GM12874 (cell line): Measurements from ENCODE around the gene HEXIM1.
A peak's percentile ranks its signal among the peaks of the same experiment; 100 is the strongest.

Experiments
- TF ChIP-seq, protein P1 (sequence below): IDR thresholded peaks from 2 replicates; pipeline ENCODE4 v1.5.1; 2011; ENCODE audit warnings: low read depth, mild to moderate bottlenecking, control low read depth, low read length, moderate library complexity; ENCODE audit not compliant: insufficient read depth

The HEXIM1 gene

GRCh38 chr17:45128989-45129388, 19.3 kb upstream of the HEXIM1 start:
- TF ChIP-seq, protein P1, sequence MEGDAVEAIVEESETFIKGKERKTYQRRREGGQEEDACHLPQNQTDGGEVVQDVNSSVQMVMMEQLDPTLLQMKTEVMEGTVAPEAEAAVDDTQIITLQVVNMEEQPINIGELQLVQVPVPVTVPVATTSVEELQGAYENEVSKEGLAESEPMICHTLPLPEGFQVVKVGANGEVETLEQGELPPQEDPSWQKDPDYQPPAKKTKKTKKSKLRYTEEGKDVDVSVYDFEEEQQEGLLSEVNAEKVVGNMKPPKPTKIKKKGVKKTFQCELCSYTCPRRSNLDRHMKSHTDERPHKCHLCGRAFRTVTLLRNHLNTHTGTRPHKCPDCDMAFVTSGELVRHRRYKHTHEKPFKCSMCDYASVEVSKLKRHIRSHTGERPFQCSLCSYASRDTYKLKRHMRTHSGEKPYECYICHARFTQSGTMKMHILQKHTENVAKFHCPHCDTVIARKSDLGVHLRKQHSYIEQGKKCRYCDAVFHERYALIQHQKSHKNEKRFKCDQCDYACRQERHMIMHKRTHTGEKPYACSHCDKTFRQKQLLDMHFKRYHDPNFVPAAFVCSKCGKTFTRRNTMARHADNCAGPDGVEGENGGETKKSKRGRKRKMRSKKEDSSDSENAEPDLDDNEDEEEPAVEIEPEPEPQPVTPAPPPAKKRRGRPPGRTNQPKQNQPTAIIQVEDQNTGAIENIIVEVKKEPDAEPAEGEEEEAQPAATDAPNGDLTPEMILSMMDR: no peak

- TF ChIP-seq, protein P1: no peak
These were observed 18.8 kb upstream of the HEXIM1 start for GRCh38 chr17:45129426-45129939.

DNA sequence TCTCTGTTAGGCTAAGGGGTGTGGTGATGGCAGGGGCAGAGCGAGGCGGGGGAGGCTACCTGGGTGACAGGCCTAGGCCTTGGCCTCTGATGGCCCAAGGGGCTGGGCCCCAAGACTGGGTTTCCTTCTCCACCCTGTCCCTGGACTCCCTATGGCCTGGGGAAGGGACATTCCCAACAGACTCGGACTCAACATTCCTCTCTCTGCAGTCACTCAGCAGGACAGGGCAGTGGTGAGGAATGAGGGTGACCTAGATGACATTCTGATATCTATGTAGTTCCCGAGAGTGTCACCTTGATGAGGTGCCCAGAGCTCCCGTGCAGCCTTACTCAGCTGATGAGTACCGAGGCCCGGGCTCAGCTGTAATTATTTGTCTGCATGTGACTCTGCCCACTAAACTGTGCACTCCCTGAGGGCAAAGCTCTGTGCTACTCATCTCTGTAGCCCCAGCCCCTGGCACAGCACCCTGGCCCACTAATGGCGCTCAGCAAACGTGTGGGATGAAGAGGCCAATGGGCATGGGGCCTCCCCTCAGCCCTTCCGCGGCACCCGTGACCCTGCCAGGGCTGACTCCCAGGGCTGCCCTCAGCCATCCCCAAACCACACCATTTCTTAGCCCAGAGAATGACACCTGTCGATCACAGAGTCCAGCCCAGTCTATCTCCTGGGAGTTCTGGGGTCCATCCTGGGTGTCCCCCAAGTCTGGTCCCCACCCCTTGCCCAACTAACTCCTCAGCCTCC, 18.2 kb upstream of the HEXIM1 start:
- TF ChIP-seq, protein P1: no peak

DNA sequence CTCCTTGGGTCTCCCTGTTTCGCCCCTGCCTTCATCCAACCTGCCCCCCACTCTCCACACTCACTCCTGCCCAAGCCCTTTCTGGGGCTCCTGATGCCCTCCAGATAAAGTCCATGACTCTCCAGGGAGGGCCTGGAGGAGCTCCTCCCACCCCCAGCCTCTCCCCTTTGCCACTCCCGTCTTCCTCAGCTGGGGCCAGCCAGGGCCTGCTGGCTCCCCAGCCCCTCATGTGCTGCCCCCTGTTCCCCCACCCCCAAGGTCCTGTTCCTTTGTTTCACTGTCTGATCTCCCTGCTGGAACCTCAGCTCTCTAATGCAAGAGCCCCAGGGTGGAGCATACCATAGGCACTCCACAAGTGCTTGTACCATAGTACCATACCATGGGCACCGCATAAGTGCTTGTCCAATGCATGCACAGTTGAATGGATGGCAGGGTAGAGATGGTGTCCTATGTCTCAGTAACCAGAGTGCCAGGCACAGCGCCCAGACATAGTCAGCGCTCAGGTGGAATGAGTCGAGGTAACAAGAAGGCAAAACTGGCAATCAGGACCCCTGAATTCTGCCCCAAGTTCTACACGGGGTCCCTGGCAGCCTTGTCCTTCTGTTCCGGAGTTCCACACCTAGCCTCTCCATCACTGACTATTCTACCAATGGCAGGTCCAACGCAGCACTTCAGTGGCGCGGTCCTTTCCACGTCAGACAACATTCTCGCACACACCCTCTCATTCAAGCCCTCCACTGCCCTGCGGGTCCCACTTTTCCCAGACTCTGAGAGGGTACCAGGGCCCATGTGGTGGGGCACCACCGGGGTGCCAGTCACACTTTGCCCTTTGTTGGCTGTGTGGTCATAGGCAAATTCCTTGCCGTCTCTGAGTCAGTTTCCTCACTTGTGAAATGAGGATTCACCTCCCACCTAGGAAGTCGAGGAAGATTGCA, 17.3 kb upstream of the HEXIM1 start:
- TF ChIP-seq, protein P1: no peak

DNA sequence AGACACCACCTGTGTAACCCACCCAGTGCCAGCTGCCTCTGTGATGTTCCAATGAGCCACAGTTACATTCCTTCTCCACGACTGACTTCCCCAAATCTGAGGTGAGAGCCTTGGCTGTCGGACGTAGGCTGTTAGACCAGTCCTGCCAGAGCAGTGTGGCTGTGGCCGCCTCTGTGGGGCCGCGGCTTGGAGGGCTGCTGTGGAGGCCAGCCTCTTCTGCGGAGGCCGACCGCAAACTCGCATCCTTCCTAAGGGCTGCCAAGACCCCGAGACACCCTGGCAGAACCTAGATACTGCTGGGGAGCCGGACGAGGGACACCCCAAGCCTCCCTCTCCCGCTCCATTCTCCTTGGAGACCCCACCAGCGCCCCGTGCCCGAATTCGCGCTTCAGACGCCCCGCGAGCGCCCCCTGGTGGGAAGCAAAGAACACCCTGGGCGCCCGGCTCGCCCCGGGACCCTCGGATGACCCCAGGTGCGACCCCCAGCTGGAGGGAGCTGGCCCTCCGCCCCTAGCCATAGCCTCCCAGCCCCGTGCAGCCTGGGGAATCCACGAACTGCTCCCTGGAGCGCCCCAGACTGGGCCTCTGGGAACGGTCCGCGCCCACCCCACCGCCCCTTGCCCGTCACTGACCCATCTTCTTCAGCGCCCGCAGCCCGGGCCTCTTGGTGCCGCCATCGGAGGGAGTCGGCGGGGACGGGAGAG, 16.5 kb upstream of the HEXIM1 start:
- TF ChIP-seq, protein P1: peak; percentile 81

DNA sequence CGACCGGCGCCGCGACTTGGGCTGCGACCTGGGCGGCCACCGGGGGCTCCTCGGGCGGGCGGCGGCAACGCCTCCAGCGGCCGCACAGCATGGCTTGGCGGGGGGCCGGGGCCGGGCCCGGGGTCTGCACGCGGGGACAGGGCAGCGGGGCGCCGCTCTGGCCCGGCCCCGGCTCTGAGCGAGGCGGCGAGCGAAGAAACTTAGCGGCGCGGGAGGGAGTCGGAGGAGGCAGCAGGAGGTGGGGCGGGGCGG, 16.0 kb upstream of the HEXIM1 start, which contains the start of gene PLCD3:
PLCD3 (minus strand) TSS at position 196 of the 252 bp plus-strand sequence; CDS start at position 91, 105 bp downstream.
- TF ChIP-seq, protein P1: no peak
